H1 (cell line): Measurements from ENCODE around the gene ACO1. TPM values are rescaled to one million over a fixed set of nuclear protein-coding genes. Genes with fewer than 3 reads are reported as not detected.

Experiments used
- BRCA1 ChIP-seq: IDR thresholded peaks from 2 replicates; pipeline ENCODE4 v1.6.1; 2012; ENCODE audit warnings: low read depth, low read length, improper control_type of control experiment
- HDAC2 ChIP-seq, 2 experiments: fragments of 300-600 bp in 1 of 2; sonication (generic) in 1 of 2; IDR thresholded peaks; 2 replicates each; pipeline ENCODE4 v1.6.1; 2011 to 2012; ENCODE audit warnings: low read depth in 2 of 2, low read length in 2 of 2, mild to moderate bottlenecking in 2 of 2, moderate library complexity in 2 of 2, borderline replicate concordance in 1 of 2, inconsistent platforms in 1 of 2
- HDAC6 ChIP-seq: IDR thresholded peaks from one replicate; pipeline ENCODE4 v1.7.1; 2012; ENCODE audit warnings: low read depth, mild to moderate bottlenecking, inconsistent platforms, low read length, moderate library complexity
- KDM5A ChIP-seq: fragments of 200-600 bp; IDR thresholded peaks from 2 replicates; pipeline ENCODE4 v1.7.1; 2012; ENCODE audit warnings: mild to moderate bottlenecking, low read length, inconsistent platforms, mixed read lengths
- NANOG ChIP-seq: IDR thresholded peaks from 2 replicates; pipeline ENCODE4 v1.6.1; 2011; ENCODE audit warnings: low read length, low read depth, mild to moderate bottlenecking, inconsistent platforms; ENCODE audit not compliant: insufficient read depth, poor library complexity, severe bottlenecking
- NRF1 ChIP-seq: IDR thresholded peaks from 2 replicates; pipeline ENCODE4 v1.6.1; 2011; ENCODE audit warnings: mild to moderate bottlenecking, low read depth, low read length, improper control_type of control experiment
- RAD21 ChIP-seq, 2 experiments: IDR thresholded peaks in 1 of 2; conservative IDR thresholded peaks in 1 of 2; 2 replicates each; pipeline ENCODE4 v1.6.1; 2011; ENCODE audit warnings: low read depth in 2 of 2, low read length in 2 of 2, improper control_type of control experiment in 1 of 2, inconsistent platforms in 1 of 2, mild to moderate bottlenecking in 1 of 2, moderate library complexity in 1 of 2
- SIN3A ChIP-seq, 2 experiments: IDR thresholded peaks in 1 of 2; conservative IDR thresholded peaks in 1 of 2; 2 replicates each; pipeline ENCODE4 v1.6.1; 2011 to 2012; ENCODE audit warnings: low read length in 2 of 2, improper control_type of control experiment in 1 of 2, low read depth in 1 of 2, mild to moderate bottlenecking in 1 of 2
- polyA plus RNA-seq, 7 experiments: library from polyadenylated mRNA; depleted of rRNA in 3 of 7; stranded (reverse) in 5 of 7; unstranded in 2 of 7; fragments of >200 nt in 5 of 7; fragments of 200-250 nt in 2 of 7; gene quantifications; 1 replicate in 5 of 7; 2 replicates in 1 of 7; 4 replicates in 1 of 7; pipeline versions ENCODE4 v1.2.1 to v1.2.3, GENCODE V29; 2011 to 2013; ENCODE audit warnings: missing spikeins in 2 of 7, mixed read lengths in 2 of 7
- total RNA-seq: library from RNA; stranded (reverse); fragmentation: NEBNext Ultra II Directional; extraction: Animal tissue kit (Norgen Biotek cat#: 25700); gene quantifications from 2 replicates; pipeline ENCODE4 v1.2.1, GENCODE V29; 2021

Gene ACO1
- total and polyA plus RNA-seq, 2 of the 8 experiments (the other 6 are each of a cell fraction or from before 2014, with no cell fraction given): 39.3 to 49.8 TPM

DNA sequence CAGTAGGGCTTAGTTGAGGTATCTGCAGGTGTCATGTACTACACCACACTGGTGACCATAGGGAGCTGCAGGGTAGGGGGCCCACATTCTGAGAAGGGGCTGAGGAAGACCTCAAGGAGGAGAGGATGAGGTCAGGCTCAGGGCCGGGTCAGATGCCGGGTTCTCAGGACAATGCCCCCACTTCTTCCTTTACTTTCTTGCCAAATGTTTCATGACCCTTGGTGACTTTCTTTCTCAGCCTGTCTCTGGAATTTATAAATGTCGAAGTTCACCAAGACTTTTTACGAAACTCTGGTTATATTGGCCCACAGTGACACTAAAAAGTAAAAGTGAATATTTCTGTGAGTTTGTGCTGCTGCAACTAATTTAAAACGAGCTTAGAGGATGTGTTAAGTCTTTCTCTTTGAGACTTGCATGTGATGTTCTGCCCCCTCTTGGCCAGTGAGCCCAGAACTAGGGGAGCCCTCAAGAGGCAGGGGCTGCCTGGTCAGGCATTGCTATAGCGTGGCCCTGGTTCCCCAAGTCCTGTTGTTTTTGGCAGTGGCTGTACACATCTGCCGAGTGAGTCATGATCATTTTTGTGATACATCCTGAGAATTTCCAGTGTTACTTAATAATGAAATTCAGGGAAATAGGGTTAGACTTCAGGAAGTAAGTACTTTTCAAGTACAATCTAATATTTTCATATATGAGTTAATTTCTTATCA, 11.2 kb downstream of the ACO1 start (continued):
- TF ChIP-seq SIN3A (conservative IDR thresholded peaks at IDR 0.05 in 1 of 2, IDR thresholded peaks at IDR 0.05 in 1 of 2; ENCODE audit: low read depth in 1 of 2, low read length in 2 of 2) (no peak), KDM5A (no peak), BRCA1 (no peak), HDAC2 (IDR thresholded peaks at IDR 0.05; ENCODE audit: borderline replicate concordance in 1 of 2, low read depth in 2 of 2, low read length in 2 of 2) (no peak), NANOG (no peak), RAD21 (IDR thresholded peaks at IDR 0.05 in 1 of 2, conservative IDR thresholded peaks at IDR 0.05 in 1 of 2; ENCODE audit: low read depth in 2 of 2, low read length in 2 of 2) (peak in 1 of 2 experiments; percentile 13; a peak in 1 of 4 replicates), HDAC6 (no peak), NRF1 (no peak)
